GM18499 (cell line): Measurements from ENCODE around the gene PCDHAC2.

Experiments
- ATAC-seq: cut with Tn5 transposase; IDR thresholded peaks from one replicate; pipeline ENCODE4 v1.9.1; 2021; ENCODE audit warnings: moderate number of reproducible peaks; ENCODE audit not compliant: insufficient read depth, unreplicated experiment

The PCDHAC2 gene

DNA sequence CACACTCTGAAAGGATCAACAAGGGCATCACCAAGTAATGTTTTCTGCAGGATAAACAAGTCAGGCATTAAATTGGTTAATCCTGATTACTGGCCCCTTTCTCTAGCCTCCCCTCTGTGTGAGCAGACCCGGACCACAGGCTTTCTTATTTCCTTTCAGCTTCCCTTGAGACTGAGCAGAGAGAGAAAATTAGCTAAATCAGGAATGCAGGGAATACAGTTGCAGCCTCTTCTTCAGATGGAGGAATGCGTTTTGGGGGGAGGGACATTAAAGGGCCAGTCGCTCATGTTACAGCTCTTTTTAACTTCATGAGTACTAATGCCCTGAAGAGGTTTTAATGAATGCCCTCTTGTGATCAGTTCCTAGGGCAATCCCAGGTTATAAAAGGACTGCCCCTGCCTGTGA is 19.8 kb downstream of the PCDHAC2 start:
- no peak for ATAC-seq

DNA sequence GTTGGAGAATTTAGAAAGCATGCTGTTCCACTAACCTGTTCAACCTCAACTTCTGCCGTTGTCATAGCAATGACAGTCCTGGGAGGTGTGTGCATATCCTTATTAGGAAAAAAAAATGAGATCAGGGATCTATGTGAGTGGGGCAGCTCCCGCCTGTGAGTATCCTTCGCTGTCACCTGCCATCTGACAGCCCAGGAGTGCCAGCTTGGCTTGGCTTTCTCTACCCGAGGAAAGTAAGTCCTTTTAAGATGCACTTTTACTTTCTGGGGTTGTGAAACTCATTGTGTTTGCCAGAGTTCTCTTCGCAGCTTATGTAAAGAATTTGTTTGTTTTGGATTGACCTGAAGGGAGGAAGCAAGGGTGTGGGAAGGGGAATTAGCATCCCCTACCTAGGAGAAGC is 21.8 kb downstream of the PCDHAC2 start:
- no peak for ATAC-seq

DNA sequence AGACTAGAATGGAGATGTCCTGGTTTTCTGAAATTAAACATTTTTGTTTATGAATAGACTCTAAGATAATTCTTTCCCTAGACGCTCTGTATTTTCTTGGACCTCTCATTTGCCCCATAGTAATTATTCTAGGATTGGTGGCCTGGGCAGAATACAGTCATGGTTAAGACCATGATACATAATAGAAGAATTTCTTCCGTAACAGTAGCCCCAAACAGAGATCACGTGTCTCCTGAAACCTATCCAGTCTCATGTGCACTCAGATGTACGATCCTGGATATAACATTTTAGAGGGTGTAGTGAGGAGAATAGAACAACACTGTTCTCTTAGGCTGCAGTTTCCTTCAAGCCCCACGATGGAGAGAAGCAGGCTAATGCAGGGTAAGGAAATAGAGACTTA is 22.3 kb downstream of the PCDHAC2 start:
- ATAC-seq = no peak

DNA sequence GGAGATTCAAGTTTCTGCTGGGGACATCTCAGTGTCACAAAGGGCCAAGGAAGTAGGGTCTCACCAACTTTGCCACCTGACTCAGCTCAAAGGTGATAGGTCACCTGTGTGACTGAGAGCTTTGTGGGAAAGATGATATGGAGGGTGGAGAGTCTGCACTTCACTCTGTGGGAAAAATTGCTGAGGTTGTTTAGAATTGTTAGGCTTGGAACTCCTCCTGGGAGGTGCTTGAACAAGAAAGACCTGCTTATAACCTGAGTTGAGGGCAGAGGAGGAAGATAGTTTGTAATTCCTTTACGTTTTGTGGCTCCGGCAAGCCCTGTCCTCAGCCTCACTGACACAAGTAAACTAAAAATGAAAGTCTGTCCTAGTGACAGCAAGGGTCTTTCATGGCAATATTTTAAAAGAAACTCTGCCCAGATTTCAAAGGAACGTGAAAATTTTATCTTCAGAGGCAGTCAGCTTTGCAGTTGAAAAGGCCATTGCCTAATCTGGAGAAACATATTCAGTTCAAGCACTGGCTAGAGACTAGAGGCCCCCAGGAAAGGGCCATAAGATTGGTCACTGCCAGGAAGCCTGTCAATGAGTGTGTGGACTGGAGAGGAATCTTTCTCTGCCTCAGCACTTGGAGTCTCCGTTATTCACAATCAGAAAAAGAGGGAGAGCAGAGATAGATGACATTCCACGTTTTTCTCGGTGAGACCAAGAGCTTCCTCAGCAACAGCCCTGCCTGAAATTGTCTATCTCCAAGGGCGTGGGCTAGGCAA is 23.2 kb downstream of the PCDHAC2 start:
- no peak for ATAC-seq

DNA sequence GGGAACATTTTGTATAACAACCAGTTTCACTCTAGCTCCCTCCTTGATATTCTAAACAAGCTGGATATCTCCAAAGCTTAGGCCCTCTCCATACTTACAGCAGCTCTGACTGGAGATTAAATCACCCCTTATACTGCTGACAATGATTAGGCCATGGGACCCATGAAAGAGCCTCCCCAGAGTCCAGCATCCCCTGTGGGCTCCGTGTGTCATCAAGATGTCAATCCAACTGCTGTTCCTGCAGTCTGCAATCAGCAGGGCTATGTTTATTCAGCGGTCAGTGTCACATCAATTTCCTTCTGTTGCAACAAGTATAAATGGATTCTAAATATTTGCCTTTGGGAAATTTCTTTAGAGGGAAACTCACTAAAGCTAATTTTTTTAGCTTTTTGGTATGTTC is 26.6 kb downstream of the PCDHAC2 start:
- ATAC-seq = no peak

DNA sequence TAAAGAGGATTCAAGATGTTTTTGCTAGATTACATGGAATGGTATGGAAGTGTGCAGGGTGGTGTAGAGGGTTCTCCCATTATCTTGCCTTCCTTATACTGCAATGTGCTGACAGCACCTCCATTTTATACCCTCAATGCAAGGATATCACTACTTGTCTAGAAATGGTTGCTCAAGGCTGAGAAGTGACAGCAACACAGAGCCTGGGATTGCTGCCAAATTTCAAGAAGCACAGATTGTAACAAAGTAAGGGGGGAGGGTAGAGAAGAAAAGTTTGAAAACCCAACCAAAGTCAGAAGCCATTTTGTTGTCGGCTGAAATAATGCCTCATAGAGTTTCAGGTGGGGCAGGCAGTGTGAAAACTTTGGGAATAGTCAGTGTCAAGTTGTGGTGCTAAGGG is 29.8 kb downstream of the PCDHAC2 start:
- no peak for ATAC-seq

DNA sequence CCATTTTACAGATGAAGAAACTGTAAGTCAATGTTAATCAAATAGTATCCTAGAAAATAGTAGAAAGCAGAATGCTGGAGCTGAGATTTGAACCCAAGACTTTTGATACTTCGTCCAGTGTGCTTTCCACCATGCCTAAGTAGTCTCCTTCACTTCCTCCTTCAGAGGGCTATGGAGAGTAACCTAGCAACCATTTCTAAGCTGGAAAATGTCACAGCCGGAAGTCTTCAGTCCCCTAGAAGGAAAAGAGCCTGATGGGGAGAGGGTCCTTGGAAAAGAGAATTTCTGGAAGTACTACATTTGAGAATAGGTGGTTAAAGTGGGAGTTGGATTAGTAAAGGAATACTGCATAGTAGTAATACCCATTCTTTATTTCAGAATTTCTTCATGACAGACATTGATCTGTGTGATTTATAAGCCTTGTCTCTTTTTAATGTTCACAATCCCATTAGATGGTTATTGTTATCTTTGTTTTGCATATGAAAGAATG is 32.7 kb downstream of the PCDHAC2 start:
- no peak for ATAC-seq

DNA sequence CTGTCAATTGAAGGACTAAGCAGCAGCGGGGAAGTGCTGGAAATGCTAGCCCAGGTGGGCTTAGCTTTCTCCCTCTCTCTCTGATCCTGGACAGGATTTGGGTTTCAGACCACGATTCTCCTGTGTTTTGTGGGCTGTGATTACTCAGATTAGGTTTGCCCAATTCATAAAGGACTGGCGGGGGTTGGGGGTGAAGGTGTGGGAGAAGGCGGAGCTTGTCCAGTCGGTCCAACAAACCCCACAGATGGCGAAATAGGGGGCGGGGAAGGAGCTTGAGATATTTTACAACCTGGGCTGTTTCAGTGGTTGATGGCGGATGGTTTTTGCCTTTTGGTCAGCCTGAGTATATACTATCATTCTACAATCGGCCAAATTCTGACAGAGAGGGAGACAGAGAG is 35.2 kb downstream of the PCDHAC2 start:
- ATAC-seq = no peak

DNA sequence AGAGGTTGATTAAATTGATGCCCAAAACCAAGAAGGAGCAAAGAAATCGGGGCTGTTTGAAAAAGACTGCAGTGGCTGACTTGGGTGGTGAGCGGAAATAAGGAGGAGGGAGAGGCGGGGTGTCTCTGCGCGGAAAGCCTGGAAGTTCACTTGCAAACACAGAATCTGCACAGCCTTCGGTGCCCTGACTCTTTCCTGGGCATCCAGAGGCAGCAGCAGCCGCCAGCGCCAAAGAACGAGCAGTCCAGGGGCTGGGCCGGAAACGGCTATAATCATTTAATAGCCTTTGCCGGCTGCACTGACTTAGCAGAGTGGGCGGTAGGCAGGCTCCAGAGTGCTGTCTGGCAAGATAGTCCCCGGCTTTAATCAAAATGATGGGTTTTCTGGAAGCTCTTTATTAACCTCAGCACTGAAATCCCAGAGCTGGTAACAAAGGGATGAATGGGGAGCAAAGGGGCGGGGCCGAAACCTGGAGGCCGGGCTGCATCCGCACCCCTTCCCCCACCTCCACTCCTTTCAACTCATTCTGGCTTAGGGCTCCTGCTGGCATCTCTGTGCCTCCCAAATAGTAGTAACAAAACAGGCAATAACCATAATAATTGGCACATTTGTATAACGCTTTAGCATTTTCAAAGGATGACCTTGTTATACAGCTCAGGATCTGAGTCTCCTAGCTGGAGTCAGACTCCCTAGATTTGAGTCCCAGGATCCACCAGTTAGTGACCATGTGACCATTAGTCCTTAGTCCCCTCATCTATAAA is 35.7 kb downstream of the PCDHAC2 start:
- ATAC-seq = no peak

DNA sequence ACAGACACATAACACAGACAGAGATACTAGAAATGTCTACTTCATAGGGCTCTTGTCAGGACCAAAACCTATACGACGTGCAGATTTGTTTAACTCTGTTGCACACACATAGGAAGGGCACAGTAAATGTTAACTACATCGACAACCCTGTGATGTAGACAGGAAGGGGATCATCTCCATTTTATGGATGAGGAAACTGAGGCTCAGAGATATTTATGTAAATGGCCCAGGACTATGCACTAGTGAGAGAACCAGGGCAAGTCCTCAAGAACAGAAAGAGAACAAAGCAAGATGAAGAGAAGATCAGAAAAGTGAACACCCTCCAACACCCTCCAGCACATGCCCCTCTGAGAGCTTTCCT is 36.3 kb downstream of the PCDHAC2 start:
- ATAC-seq = no peak

DNA sequence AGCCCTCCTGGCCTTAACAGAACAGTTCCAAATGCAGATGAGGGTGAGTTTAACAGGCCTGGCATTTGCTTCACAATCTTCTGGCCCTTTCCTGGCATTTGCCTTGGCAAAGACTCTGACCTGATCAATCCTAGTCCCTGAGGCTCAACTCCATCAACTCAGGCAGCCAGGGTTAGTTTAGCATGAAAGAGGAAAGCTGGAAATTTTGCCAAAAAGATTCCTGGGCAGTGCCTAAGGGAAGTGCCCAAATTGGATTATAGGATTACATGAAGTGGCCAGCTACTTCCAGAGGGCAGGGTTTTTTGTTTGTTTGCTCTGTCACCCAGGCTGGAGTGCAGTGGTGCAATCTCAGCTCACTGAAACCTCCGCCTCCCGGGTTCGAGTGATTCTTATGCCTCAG is 36.8 kb downstream of the PCDHAC2 start:
- ATAC-seq = no peak

DNA sequence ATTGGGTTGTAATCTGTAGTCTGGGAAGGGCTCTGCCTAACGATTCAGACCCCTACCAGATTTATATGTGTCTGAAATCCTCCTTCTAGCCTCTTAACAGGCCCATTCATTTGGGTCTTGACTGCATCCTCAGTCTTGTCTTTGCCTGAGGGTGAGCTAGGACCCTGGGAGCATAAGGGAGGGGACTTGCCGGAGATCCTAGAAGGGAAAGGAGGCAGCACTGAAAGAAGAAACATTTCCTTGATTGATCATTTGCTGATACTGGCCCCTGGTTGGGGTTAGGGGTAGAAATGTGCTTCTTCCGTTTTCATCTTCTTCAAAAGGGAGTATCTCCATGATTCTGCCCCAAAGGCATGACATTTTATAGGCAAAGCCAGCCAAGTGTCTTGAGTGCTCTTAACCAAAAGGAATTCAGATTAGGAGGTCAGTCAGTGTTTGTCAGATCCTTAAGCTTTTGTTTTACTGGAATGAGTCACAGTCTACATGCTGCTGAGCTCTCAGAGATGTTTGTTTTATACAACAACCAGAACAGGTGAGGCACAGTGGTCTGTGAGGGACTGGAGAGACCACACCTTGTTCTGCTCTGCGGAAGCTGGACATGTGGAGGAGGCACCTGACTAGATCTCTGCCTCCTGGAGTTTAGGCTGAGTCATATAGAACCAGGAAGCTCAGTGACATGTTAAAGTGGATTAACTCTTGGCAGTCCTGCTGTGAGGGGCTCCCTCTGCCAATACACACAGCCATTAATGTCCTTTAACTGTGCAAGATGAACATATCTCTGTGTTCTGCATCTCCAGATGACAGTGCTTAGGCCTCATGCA is 37.7 kb downstream of the PCDHAC2 start:
- no peak for ATAC-seq

DNA sequence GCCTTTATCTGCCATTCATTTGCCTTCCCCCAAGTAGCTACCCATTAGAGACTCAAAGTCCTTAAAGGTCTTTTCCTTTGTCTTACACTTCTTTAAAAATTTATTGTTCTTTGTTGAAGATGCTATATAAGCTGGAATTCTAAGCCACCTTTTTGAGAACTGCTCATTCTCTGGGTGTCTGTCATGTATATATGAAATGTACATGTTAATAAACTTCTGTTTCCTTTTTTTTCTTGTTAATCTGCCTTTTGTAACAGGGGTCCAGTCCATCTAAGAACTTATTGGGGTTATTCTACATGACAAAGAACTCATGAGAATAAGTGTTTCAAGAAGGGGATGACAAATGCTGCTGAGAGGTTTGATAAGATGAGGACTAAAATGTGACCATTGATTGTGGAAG is 41.5 kb downstream of the PCDHAC2 start:
- ATAC-seq = no peak

DNA sequence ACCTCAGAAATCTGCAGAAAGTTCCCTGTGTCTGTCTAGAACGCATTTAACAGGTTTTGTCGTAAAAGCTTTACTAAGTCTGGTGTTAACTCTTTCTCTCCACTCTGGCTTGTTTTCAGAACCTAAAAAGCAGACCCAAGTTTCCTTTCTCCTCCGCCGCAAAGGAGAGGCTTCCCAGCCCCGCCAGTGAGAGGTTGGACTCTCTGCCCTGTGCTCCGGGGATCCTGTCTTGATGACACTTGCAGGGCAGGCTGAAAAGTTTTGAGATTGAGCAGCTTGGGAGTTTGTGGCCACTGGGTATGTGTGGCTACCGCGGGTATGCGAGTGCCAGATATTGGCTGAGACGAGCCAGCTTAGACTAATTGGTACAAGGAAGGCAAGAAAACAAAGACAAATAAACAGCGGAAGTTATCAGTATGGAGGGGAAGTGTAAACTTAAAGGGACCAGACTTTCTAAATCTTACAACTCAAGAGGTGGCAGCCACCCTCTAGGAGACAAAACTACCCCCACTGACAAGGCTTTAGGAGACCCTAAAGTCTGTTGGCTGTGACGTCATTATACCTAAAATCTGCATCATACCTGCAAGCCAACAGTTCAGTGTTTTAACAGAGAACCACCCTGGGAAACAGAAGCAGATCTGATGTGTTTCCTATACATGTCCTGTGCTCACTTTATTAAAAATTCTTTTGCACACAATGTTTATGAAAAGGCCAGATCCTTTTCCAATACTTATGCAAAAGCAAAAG is 43.9 kb downstream of the PCDHAC2 start:
- no peak for ATAC-seq

DNA sequence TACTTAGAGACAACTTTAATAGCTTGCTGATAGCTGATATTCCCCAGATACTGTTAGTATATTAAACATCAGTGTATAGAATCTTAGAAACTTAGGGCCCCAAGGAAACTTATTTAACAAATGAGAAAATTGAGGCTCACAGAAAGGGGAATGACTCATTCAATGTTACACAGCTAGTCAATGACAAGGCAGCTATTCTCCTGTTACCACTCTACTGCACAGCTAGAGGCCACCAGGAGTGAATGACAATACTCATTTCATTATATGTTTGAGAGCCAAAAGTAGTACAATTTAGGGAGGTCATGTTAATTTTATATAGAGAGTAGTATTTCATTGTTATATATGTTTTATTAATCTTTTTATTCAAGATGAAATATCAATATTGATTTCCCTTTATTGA is 51.7 kb downstream of the PCDHAC2 start:
- ATAC-seq = no peak
